ENCODE results near the gene TIGD1.

DNA sequence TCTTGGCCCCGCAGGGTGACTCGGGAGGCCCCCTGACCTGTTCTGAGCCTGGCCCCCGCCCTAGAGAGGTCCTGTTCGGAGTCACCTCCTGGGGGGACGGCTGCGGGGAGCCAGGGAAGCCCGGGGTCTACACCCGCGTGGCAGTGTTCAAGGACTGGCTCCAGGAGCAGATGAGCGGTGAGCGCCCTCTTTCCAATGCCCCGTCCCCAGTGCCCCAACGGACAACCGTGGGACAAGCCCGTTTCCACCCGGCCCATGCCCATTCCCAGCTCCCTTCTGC lies 27.0 kb downstream of the TIGD1 start:
- TF ChIP-seq, protein P1, sequence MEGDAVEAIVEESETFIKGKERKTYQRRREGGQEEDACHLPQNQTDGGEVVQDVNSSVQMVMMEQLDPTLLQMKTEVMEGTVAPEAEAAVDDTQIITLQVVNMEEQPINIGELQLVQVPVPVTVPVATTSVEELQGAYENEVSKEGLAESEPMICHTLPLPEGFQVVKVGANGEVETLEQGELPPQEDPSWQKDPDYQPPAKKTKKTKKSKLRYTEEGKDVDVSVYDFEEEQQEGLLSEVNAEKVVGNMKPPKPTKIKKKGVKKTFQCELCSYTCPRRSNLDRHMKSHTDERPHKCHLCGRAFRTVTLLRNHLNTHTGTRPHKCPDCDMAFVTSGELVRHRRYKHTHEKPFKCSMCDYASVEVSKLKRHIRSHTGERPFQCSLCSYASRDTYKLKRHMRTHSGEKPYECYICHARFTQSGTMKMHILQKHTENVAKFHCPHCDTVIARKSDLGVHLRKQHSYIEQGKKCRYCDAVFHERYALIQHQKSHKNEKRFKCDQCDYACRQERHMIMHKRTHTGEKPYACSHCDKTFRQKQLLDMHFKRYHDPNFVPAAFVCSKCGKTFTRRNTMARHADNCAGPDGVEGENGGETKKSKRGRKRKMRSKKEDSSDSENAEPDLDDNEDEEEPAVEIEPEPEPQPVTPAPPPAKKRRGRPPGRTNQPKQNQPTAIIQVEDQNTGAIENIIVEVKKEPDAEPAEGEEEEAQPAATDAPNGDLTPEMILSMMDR (IDR thresholded peaks at IDR 0.05): no peak
- TF ChIP-seq POLR2A (IDR thresholded peaks at IDR 0.05): no peak

Measured in esophagus squamous epithelium (tissue), 4 donors.